WTC11 (cell line): Measurements from ENCODE around the gene GPR37. TPM values are rescaled to one million over a fixed set of nuclear protein-coding genes. Genes with fewer than 3 reads are reported as not detected.

Source experiments
- ATAC-seq: fragments of 200-7000 bp; cut with Tn5 transposase; 2 replicates; pipeline ENCODE4 v1.10.0; 2021; ENCODE audit warnings: mild to moderate bottlenecking, moderate library complexity
- CTCF ChIA-PET: fragments of 300-600 bp; sonication (Branson Sonifier 250); formaldehyde crosslinking; loops from one replicate; lab custom pipeline; 2021; ENCODE audit warnings: antibody characterized with exemption; lab: Charles Lee
- POLR2A ChIA-PET: fragments of 350-600 bp; sonication (Branson Sonifier 250); formaldehyde crosslinking; loops from one replicate; lab custom pipeline; 2021; ENCODE audit warnings: antibody characterized with exemption; lab: Charles Lee
- DNase-seq: peaks from one replicate; pipeline ENCODE4 v3.0.0; 2021; ENCODE audit warnings: low spot score
- H3K27ac Mint-ChIP-seq: 2 replicates; pipeline ENCODE4 v1.8.0; 2021; ENCODE audit warnings: mixed read lengths
- H3K27me3 Mint-ChIP-seq: 2 replicates; pipeline ENCODE4 v1.8.0; 2021; ENCODE audit warnings: low read depth, mild to moderate bottlenecking, moderate library complexity, mixed read lengths
- H3K36me3 Mint-ChIP-seq: 2 replicates; pipeline ENCODE4 v1.8.0; 2021; ENCODE audit warnings: mixed read lengths
- H3K4me1 Mint-ChIP-seq: 2 replicates; pipeline ENCODE4 v1.8.0; 2022; ENCODE audit warnings: mixed read lengths
- H3K4me3 Mint-ChIP-seq: 2 replicates; pipeline ENCODE4 v1.8.0; 2021; ENCODE audit warnings: mild to moderate bottlenecking, moderate library complexity, mixed read lengths
- H3K9me3 Mint-ChIP-seq: 2 replicates; pipeline ENCODE4 v1.8.0; 2021; ENCODE audit warnings: mixed read lengths
- EMX1 ChIP-seq: fragments of 250-450 bp; sonication (Bioruptor Pico); IDR thresholded peaks from 2 replicates; pipeline ENCODE4 v1.8.0; 2021; ENCODE audit warnings: mild to moderate bottlenecking
- ESRRA ChIP-seq: sonication (generic); formaldehyde crosslinking; IDR thresholded peaks from 2 replicates; pipeline ENCODE4 v1.8.1; 2022; ENCODE audit warnings: mild to moderate bottlenecking, missing genetic modification reagents, borderline replicate concordance
- FOXP1 ChIP-seq: sonication (generic); formaldehyde crosslinking; IDR thresholded peaks from 2 replicates; pipeline ENCODE4 v1.8.0; 2022; ENCODE audit warnings: missing genetic modification reagents, mild to moderate bottlenecking, moderate library complexity, borderline replicate concordance
- MXD4 ChIP-seq: fragments of 250-450 bp; sonication (Bioruptor Pico); IDR thresholded peaks from 2 replicates; pipeline ENCODE4 v1.8.0; 2021; ENCODE audit warnings: mild to moderate bottlenecking, moderate library complexity, borderline replicate concordance
- MYBL2 ChIP-seq: sonication (generic); formaldehyde crosslinking; IDR thresholded peaks from 2 replicates; pipeline ENCODE4 v1.8.1; 2023; ENCODE audit warnings: mild to moderate bottlenecking, moderate library complexity, missing genetic modification reagents
- NFYB ChIP-seq: sonication (generic); formaldehyde crosslinking; conservative IDR thresholded peaks from 2 replicates; pipeline ENCODE4 v1.8.0; 2022; ENCODE audit warnings: low read depth, missing genetic modification reagents
- NR1H2 ChIP-seq: sonication (generic); formaldehyde crosslinking; IDR thresholded peaks from 2 replicates; pipeline ENCODE4 v1.9.0; 2021; ENCODE audit warnings: mild to moderate bottlenecking, moderate library complexity, missing genetic modification reagents
- PREB ChIP-seq: sonication (generic); formaldehyde crosslinking; IDR thresholded peaks from 2 replicates; pipeline ENCODE4 v1.8.1; 2022; ENCODE audit warnings: mild to moderate bottlenecking, missing genetic modification reagents, moderate library complexity, borderline replicate concordance
- SMAD3 ChIP-seq: sonication (generic); formaldehyde crosslinking; IDR thresholded peaks from 2 replicates; pipeline ENCODE4 v1.8.0; 2022; ENCODE audit warnings: missing genetic modification reagents, mild to moderate bottlenecking, borderline replicate concordance
- TCF7 ChIP-seq: sonication (generic); formaldehyde crosslinking; IDR thresholded peaks from 2 replicates; pipeline ENCODE4 v1.8.0; 2022; ENCODE audit warnings: mild to moderate bottlenecking, low read depth, missing genetic modification reagents, moderate library complexity
- TP53 ChIP-seq: sonication (generic); formaldehyde crosslinking; IDR thresholded peaks from 2 replicates; pipeline ENCODE4 v1.8.1; 2023; ENCODE audit warnings: mild to moderate bottlenecking, missing genetic modification reagents
- ZBTB21 ChIP-seq: sonication (generic); formaldehyde crosslinking; IDR thresholded peaks from 2 replicates; pipeline ENCODE4 v1.8.1; 2023; ENCODE audit warnings: mild to moderate bottlenecking, missing genetic modification reagents, borderline replicate concordance
- ZNF121 ChIP-seq: sonication (generic); formaldehyde crosslinking; IDR thresholded peaks from 2 replicates; pipeline ENCODE4 v1.8.0; 2023; ENCODE audit warnings: missing genetic modification reagents
- ZNF138 ChIP-seq: sonication (generic); formaldehyde crosslinking; conservative IDR thresholded peaks from 2 replicates; pipeline ENCODE4 v1.8.1; 2022; ENCODE audit warnings: mild to moderate bottlenecking, moderate library complexity, missing genetic modification reagents
- total RNA-seq: library from RNA; stranded (reverse); gene quantifications from 3 replicates; pipeline ENCODE4 v1.2.3, GENCODE V29; 2021
- TF ChIP-seq, protein P1 (sequence below): sonication (generic); formaldehyde crosslinking; IDR thresholded peaks from 2 replicates; pipeline ENCODE4 v1.8.0; 2023; ENCODE audit warnings: missing genetic modification reagents
- TF ChIP-seq, protein P2 (sequence below): fragments of 250-450 bp; sonication (Bioruptor Pico); IDR thresholded peaks from 2 replicates; pipeline ENCODE4 v1.9.0; 2021; ENCODE audit warnings: mild to moderate bottlenecking
- TF ChIP-seq, protein P3 (sequence below): sonication (generic); formaldehyde crosslinking; IDR thresholded peaks from 2 replicates; pipeline ENCODE4 v1.8.0; 2023; ENCODE audit warnings: missing genetic modification reagents, mild to moderate bottlenecking, borderline replicate concordance
- TF ChIP-seq, protein P4 (sequence below): sonication (generic); formaldehyde crosslinking; conservative IDR thresholded peaks from 2 replicates; pipeline ENCODE4 v1.8.1; 2023; ENCODE audit warnings: mild to moderate bottlenecking, low read depth, missing genetic modification reagents, moderate library complexity

GPR37 gene
- total RNA-seq, 1 experiment from 2014 or later, result 20.4 TPM

GRCh38 chr7:124754576-124755268 lies 10.9 kb downstream of the GPR37 start:
- POLR2A ChIA-PET, result no interaction called here
- H3K4me3 Mint-ChIP-seq, result no peak overlapping the region

More at GRCh38 chr7:124754576-124755268, 10.9 kb downstream of the GPR37 start:
- CTCF ChIA-PET, result no interaction called here
- DNase-seq (no peak), ATAC-seq (peak; percentile 39; the same call in 1 of the 2 replicates)
- peaks cover 6% of the 10 kb centered on the region for H3K36me3 Mint-ChIP-seq
- TF ChIP-seq ESRRA (CRISPR knock-in tag) (no peak), EMX1 (CRISPR knock-in tag) (no peak), FOXP1 (no peak), NR1H2 (no peak), ZNF121 (CRISPR knock-in tag) (no peak), NFYB (CRISPR knock-in tag) (no peak), MYBL2 (CRISPR knock-in tag) (no peak), ZNF138 (no peak), TCF7 (CRISPR knock-in tag) (no peak), MXD4 (CRISPR knock-in tag) (no peak), PREB (CRISPR knock-in tag) (no peak), ZBTB21 (CRISPR knock-in tag) (no peak), TP53 (no peak), SMAD3 (CRISPR knock-in tag) (no peak)
- TF ChIP-seq, protein P1, sequence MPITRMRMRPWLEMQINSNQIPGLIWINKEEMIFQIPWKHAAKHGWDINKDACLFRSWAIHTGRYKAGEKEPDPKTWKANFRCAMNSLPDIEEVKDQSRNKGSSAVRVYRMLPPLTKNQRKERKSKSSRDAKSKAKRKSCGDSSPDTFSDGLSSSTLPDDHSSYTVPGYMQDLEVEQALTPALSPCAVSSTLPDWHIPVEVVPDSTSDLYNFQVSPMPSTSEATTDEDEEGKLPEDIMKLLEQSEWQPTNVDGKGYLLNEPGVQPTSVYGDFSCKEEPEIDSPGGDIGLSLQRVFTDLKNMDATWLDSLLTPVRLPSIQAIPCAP (CRISPR knock-in tag), result no peak
- TF ChIP-seq, protein P2, sequence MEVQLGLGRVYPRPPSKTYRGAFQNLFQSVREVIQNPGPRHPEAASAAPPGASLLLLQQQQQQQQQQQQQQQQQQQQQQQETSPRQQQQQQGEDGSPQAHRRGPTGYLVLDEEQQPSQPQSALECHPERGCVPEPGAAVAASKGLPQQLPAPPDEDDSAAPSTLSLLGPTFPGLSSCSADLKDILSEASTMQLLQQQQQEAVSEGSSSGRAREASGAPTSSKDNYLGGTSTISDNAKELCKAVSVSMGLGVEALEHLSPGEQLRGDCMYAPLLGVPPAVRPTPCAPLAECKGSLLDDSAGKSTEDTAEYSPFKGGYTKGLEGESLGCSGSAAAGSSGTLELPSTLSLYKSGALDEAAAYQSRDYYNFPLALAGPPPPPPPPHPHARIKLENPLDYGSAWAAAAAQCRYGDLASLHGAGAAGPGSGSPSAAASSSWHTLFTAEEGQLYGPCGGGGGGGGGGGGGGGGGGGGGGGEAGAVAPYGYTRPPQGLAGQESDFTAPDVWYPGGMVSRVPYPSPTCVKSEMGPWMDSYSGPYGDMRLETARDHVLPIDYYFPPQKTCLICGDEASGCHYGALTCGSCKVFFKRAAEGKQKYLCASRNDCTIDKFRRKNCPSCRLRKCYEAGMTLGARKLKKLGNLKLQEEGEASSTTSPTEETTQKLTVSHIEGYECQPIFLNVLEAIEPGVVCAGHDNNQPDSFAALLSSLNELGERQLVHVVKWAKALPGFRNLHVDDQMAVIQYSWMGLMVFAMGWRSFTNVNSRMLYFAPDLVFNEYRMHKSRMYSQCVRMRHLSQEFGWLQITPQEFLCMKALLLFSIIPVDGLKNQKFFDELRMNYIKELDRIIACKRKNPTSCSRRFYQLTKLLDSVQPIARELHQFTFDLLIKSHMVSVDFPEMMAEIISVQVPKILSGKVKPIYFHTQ (CRISPR knock-in tag), result no peak
- TF ChIP-seq, protein P3, sequence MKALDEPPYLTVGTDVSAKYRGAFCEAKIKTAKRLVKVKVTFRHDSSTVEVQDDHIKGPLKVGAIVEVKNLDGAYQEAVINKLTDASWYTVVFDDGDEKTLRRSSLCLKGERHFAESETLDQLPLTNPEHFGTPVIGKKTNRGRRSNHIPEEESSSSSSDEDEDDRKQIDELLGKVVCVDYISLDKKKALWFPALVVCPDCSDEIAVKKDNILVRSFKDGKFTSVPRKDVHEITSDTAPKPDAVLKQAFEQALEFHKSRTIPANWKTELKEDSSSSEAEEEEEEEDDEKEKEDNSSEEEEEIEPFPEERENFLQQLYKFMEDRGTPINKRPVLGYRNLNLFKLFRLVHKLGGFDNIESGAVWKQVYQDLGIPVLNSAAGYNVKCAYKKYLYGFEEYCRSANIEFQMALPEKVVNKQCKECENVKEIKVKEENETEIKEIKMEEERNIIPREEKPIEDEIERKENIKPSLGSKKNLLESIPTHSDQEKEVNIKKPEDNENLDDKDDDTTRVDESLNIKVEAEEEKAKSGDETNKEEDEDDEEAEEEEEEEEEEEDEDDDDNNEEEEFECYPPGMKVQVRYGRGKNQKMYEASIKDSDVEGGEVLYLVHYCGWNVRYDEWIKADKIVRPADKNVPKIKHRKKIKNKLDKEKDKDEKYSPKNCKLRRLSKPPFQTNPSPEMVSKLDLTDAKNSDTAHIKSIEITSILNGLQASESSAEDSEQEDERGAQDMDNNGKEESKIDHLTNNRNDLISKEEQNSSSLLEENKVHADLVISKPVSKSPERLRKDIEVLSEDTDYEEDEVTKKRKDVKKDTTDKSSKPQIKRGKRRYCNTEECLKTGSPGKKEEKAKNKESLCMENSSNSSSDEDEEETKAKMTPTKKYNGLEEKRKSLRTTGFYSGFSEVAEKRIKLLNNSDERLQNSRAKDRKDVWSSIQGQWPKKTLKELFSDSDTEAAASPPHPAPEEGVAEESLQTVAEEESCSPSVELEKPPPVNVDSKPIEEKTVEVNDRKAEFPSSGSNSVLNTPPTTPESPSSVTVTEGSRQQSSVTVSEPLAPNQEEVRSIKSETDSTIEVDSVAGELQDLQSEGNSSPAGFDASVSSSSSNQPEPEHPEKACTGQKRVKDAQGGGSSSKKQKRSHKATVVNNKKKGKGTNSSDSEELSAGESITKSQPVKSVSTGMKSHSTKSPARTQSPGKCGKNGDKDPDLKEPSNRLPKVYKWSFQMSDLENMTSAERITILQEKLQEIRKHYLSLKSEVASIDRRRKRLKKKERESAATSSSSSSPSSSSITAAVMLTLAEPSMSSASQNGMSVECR (CRISPR knock-in tag), result no peak
- TF ChIP-seq, protein P4, sequence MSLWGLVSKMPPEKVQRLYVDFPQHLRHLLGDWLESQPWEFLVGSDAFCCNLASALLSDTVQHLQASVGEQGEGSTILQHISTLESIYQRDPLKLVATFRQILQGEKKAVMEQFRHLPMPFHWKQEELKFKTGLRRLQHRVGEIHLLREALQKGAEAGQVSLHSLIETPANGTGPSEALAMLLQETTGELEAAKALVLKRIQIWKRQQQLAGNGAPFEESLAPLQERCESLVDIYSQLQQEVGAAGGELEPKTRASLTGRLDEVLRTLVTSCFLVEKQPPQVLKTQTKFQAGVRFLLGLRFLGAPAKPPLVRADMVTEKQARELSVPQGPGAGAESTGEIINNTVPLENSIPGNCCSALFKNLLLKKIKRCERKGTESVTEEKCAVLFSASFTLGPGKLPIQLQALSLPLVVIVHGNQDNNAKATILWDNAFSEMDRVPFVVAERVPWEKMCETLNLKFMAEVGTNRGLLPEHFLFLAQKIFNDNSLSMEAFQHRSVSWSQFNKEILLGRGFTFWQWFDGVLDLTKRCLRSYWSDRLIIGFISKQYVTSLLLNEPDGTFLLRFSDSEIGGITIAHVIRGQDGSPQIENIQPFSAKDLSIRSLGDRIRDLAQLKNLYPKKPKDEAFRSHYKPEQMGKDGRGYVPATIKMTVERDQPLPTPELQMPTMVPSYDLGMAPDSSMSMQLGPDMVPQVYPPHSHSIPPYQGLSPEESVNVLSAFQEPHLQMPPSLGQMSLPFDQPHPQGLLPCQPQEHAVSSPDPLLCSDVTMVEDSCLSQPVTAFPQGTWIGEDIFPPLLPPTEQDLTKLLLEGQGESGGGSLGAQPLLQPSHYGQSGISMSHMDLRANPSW (CRISPR knock-in tag), result no peak
- H3K27ac Mint-ChIP-seq, result peak overlapping the region; percentile 11; the same call in 1 of the 2 replicates
- H3K27me3 Mint-ChIP-seq, result no peaks in the 10 kb centered on the region
- H3K9me3 Mint-ChIP-seq, result no peaks in the 10 kb centered on the region
- H3K4me1 Mint-ChIP-seq, result peaks cover 29% of the 10 kb centered on the region
